ENCODE measurements around the gene SQOR. TPM values are rescaled to one million over a fixed set of nuclear protein-coding genes. Genes with fewer than 3 reads are reported as not detected.
A peak's percentile ranks its signal among the peaks of the same experiment; 100 is the strongest.

The SQOR gene
- total RNA-seq, 4 donors from 2014 or later: 39.3 to 56.0 (median 52.7) TPM

DNA sequence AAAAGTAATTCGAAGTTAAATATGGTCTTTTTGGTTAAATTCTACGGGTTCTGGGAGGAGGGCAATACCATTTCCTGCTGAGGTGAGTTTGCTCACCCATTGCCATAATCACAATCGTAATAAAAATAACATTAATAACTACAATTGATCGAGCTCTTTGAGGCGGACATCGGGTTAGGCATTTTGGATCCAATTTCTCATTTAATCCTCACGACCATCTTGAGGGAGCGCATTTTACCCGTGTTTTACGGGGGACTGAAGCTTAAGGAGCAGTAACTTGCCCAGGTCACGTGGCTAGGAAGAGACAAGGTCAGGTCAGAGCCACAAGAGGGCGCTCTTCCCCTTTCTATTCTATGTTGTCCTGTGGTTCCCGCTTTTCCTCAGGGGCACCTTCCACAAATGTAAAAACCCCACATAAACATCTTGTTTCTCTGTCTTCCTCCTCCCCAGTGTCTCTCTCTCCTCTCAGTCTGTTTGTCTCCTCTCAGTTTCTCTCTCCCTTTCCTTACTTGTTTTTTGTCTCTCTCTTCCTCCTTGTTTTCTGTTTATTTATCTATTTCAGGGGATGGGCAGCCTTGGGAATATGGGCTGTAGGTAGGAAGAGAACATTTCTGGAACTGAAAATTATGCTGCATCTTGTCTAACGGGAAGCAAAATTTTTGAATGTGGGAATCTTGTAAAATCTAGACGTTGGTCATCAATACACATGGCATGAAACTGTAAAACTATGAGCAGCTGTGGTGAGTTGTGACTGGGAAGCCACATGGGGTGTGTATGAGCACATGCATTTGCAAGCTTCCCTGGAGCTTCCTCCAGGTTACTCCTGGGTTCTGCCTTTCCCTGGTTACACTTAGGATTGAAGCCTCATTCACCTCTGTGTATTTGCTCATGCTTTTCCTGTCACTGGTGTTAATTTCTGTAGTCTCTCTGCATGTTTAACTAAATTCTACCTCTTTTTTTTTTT is 71.0 kb downstream of the SQOR start:
- TF ChIP-seq, protein P1, sequence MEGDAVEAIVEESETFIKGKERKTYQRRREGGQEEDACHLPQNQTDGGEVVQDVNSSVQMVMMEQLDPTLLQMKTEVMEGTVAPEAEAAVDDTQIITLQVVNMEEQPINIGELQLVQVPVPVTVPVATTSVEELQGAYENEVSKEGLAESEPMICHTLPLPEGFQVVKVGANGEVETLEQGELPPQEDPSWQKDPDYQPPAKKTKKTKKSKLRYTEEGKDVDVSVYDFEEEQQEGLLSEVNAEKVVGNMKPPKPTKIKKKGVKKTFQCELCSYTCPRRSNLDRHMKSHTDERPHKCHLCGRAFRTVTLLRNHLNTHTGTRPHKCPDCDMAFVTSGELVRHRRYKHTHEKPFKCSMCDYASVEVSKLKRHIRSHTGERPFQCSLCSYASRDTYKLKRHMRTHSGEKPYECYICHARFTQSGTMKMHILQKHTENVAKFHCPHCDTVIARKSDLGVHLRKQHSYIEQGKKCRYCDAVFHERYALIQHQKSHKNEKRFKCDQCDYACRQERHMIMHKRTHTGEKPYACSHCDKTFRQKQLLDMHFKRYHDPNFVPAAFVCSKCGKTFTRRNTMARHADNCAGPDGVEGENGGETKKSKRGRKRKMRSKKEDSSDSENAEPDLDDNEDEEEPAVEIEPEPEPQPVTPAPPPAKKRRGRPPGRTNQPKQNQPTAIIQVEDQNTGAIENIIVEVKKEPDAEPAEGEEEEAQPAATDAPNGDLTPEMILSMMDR (IDR thresholded peaks at IDR 0.05): peak in 1 of 3 donors; percentile 79
- no peak for TF ChIP-seq POLR2A (IDR thresholded peaks at IDR 0.05)
- intact Hi-C loops (cut with DNase I; ENCODE audit: low total_unique reads): no loop called here
- 1 to 3% methylated on average over 15 of the region's 15 CpGs for WGBS, 2 donors
- DNase-seq (ENCODE audit: low spot score in 2 of 2): peak; percentile 77 to 94
- H3K4me3 ChIP-seq (ENCODE audit: low read depth, poor library complexity, severe bottlenecking): peak overlapping the region; percentile 9

DNA sequence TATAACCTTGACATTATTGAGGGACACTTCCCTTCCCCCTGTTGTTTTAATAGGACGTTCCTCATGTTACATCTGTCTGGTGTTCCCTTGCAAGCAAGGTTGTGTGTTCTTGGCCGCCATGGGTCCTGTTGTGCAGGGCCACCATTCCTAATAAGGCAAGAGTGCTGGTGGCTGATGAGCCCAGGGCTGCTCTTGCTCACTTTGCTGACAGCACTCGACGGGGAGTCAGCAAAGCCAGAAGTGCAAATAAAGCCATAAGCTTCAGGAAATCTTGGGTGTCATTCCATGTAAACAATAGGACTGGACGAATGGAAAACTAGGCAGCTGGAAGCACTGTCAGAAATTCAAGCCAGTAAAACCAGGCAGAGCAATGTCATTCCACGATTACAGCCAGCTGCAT is 75.8 kb downstream of the SQOR start:
- 42 to 66% methylated on average over 6 of the region's 6 CpGs for whole genome bisulfite sequencing, 2 donors
- no peak for DNase-seq (ENCODE audit: low spot score in 2 of 2)
- H3K4me3 ChIP-seq (ENCODE audit: low read depth, poor library complexity, severe bottlenecking): no peak overlapping the region
- TF ChIP-seq POLR2A (IDR thresholded peaks at IDR 0.05): no peak
- TF ChIP-seq, protein P1 (IDR thresholded peaks at IDR 0.05): no peak
- intact Hi-C loops (cut with DNase I; ENCODE audit: low total_unique reads): no loop called here

DNA sequence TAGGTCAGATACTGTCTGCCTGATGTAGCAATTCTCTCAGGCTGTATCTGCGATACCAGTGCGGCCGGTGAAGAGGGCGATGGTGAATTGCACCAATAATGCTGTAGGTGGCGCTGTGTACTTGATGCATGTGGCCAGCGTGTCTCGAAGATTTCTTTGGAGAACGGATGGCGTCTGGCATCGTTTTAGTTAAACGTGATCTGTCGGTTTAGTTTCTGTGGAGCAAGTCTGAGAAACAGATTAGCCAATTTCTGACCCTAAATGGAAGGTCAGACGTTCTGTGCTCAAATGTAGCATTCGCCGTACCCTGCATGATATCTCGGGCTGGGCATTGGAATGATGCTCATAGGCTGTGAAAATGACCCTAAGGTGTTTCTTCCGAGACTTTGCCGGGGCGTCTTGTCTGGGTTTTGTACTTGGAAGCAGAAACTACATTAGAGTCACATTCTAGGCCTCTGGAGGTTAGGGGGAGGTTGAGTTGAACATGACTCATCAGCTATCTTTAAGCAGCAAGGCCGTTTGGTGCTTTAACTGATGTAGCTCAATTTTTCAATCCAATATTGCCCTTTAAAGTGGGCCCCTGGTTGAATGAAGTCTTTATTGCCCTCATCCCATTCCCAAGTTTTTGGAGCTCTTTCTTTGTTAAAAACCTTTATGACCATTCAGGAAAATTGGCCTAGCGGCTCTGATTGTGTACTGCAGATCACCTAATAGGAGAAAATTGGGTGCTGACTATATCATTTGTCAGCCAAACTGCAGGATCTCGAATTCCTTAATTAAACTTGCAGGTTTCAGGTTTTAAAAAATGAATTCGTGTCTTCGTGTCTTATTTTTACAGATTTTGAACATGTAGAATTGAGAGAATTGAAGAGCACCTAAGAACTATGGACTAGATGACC is 80.0 kb downstream of the SQOR start:
- intact Hi-C loops (cut with DNase I; ENCODE audit: low total_unique reads): no loop called here
- WGBS, 2 donors: 31 to 33% methylated on average over 24 of the region's 24 CpGs
- TF ChIP-seq POLR2A (IDR thresholded peaks at IDR 0.05): no peak
- TF ChIP-seq, protein P1 (IDR thresholded peaks at IDR 0.05): peak in 1 of 3 donors; percentile 11
- DNase-seq (ENCODE audit: low spot score in 2 of 2): peak in 1 of 2 donors; percentile 33
- no peak overlapping the region for H3K4me3 ChIP-seq (ENCODE audit: low read depth, poor library complexity, severe bottlenecking)

DNA sequence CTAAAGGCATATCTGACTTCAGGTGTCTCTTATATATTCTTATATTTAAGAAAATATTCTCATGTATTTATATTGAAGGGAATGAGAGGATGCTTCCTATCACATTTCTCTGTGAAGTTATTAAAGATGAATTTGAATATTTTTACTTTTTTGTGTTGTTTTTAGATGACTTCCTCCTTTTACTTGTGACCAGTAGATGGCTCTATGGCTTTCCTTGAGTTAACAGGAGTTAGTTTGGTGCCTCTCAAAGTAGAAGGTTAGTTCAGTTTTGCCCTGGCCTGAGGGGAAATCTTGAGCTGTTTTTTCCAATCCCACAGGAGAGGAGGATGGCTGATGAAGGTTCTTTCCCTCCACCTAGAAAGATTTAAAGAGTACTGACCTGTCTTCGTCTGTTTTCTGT is 80.7 kb downstream of the SQOR start:
- WGBS, 2 donors: 82 to 84% methylated on average over 1 of the region's 1 CpG
- no peak overlapping the region for H3K4me3 ChIP-seq (ENCODE audit: low read depth, poor library complexity, severe bottlenecking)
- intact Hi-C loops (cut with DNase I; ENCODE audit: low total_unique reads): no loop called here
- no peak for TF ChIP-seq POLR2A (IDR thresholded peaks at IDR 0.05)
- TF ChIP-seq, protein P1 (IDR thresholded peaks at IDR 0.05): no peak
- DNase-seq (ENCODE audit: low spot score in 2 of 2): no peak

DNA sequence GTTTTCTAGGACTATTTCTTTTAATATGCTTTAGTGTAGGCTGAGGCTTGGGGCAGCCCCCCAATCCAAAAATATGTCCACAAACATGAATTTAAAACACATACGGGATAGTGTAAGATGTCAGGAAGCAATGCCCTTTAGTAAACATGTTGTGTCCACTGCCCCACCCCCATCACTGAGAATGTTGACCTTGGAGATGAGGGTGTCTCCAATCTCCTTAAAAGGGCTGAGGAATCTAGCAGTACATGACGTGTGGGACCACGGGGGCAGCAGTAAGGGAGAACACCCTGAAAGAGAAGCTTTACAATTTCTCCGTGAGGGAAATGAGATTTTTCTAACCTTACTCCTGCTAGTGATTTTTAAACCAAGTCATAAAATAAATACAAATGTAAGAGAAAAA is 84.7 kb downstream of the SQOR start:
- no peak for DNase-seq (ENCODE audit: low spot score in 2 of 2)
- intact Hi-C loops (cut with DNase I; ENCODE audit: low total_unique reads): no loop called here
- H3K4me3 ChIP-seq (ENCODE audit: low read depth, poor library complexity, severe bottlenecking): no peak overlapping the region
- TF ChIP-seq POLR2A (IDR thresholded peaks at IDR 0.05): no peak
- TF ChIP-seq, protein P1 (IDR thresholded peaks at IDR 0.05): no peak
- 55 to 65% methylated on average over 4 of the region's 4 CpGs for WGBS, 2 donors
